ENCODE data around the gene KLHDC3.

The KLHDC3 gene

GRCh38 chr6:43052225-43052841 is 38.3 kb downstream of the KLHDC3 start:
- no peak for DNase-seq (ENCODE audit: low read depth, low spot score)
- peak overlapping the region; percentile 88 for H3K4me3 ChIP-seq (ENCODE audit: low read depth, low read length)
- TF ChIP-seq CTCF (IDR thresholded peaks at IDR 0.05; ENCODE audit: insufficient read depth, low read length, missing control alignments) = no peak
- CTCF ChIA-PET = interaction anchor here (6.9 kb wide), 1 partner anchor 91 kb away, joined by 51 read pairs; no protein-coding TSS in a partner anchor
- POLR2A ChIA-PET = interaction anchor here (0.5 kb wide), 1 partner anchor 31 kb away, joined by 3 read pairs; the partner anchor contains the start of gene RRP36

DNA sequence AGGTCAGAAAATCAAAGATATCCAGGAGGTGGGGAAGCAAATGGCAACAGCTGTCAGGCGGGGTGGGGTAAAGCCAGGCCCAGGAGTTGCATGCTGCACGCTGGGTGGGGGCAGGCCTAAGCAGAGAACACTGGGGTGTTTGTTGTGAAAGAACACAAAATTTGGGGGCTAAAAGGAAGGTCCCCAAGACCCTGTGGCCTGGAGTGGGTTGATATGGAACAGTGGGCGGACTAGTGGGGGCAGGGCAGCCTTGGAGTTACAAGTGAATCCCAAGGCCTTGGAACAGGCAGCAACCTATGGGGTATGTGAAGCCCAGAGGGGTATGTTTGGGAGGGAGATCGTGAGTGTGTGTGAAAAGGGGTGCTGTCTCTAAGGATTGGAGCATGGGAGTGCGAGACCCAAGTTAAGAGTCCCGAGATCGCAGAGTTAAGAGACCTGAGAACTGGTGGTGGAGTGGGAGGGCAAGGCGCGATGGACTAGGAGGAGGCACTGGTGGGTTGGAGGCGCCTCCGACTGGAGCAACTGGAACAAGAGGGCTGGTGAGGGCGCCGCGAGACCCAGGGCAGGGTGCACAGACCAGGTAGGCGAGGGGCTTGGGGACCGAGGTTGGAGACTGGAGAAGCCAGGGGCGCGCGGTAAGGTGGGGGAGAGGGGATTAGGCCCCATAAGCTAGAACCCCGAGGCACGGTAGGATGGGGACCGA is 38.9 kb downstream of the KLHDC3 start:
- no peak for DNase-seq (ENCODE audit: low read depth, low spot score)
- no peak for TF ChIP-seq CTCF (IDR thresholded peaks at IDR 0.05; ENCODE audit: insufficient read depth, low read length, missing control alignments)
- H3K4me3 ChIP-seq (ENCODE audit: low read depth, low read length) = peak overlapping the region; percentile 88
- ChIA-PET POLR2A (interaction anchor here (0.5 to 1.8 kb wide), 9 partner anchors 22 to 124 kb away, joined by 3 to 7 read pairs (median 4); partner anchors contain the start of genes CNPY3, KLHDC3, MEA1 and PPP2R5D), CTCF (interaction anchor here (0.6 to 6.9 kb wide), 4 partner anchors 34 to 90 kb away, joined by 3 to 51 read pairs (median 4); no protein-coding TSS in a partner anchor)

DNA sequence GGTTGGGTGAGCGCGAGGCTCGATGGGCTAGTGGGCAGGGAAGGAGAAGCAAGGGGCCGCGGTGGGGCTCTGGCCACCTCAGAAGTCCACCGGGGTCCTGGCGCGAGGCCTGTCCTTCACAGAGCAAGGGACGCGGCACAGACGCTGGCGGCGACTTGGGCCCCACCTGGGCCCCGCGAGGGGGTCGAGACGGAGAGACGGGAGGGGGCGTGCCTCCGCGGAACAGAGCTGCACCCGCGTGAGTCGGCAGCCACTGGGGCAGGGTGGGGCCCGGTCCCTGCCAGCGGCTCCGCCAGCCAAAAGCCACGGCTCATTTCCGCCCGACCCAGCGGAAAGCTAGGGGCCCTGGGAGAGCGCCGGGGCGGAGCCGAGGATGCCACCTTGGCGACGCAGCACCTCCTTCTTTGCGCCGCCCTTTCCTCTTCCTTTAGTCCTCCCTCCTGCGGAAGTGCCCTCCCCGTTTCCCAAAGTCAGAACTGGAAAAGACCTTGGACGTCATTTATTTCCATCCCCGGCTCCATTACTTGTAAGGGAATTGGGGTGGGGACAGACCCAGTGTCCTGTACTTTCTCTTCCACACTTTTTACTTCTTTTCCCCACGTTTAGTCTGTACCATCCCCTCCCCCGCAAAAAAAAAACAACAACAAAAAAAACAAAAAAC is 39.6 kb downstream of the KLHDC3 start, which contains the start of gene CUL7:
Gene CUL7 (minus strand): TSS at position 307 of the 661 bp plus-strand sequence. CDS start 1,063 bp downstream, outside the sequence.
- peak within 1 kb of the TSS; percentile 88 for H3K4me3 ChIP-seq (ENCODE audit: low read depth, low read length)
- peak; percentile 64 for DNase-seq (ENCODE audit: low read depth, low spot score)
- ChIA-PET POLR2A (interaction anchor here (0.6 to 1.8 kb wide), 16 partner anchors 9 to 165 kb away, joined by 3 to 7 read pairs (median 4); partner anchors contain the start of genes CNPY3, KLHDC3, MEA1 and PPP2R5D), CTCF (interaction anchor here (0.6 to 6.9 kb wide), 9 partner anchors 11 to 118 kb away, joined by 3 to 51 read pairs (median 4); no protein-coding TSS in a partner anchor)
- TF ChIP-seq CTCF (IDR thresholded peaks at IDR 0.05; ENCODE audit: insufficient read depth, low read length, missing control alignments) = no peak

DNA sequence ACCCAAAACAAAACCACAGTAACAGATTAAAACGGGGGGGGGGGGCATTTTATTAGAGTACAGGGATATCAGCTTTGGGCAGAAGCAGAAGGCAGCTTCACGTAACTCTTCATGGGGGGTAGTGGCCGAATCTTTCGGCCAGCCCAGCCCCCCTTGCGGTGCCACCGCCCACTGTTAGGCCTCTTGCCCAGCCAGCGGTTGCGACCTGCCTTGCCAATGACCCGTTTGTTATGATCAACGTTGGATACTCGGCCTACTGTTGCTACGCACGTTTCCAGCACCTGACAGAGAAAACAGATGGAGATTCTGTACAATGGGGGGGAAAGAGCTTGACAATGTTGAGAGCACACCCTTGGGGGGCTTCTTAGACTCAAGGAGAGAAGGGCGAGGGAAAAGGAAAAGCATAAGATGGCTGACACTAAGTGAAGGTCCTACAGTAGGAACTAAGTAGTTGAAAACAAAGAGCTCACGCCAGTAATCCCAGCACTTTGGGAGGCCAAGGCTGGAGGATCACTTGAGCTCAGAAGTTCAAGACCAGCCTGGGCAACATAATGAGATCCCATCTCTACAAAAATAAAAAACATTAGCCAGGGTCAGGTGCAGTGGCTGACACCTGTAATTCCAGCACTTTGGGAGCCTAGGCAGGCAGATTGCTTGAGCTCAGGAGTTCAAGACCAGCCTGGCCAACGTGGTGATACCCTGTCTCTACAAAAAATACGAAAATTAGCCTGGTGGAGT is 40.3 kb downstream of the KLHDC3 start:
- ChIA-PET CTCF (interaction anchor here (0.6 to 6.9 kb wide), 11 partner anchors 10 to 148 kb away, joined by 3 to 51 read pairs (median 4); no protein-coding TSS in a partner anchor), POLR2A (interaction anchor here (0.6 to 1.8 kb wide), 16 partner anchors 9 to 164 kb away, joined by 3 to 7 read pairs (median 4); partner anchors contain the start of genes CNPY3, KLHDC3, MEA1 and PPP2R5D)
- H3K4me3 ChIP-seq (ENCODE audit: low read depth, low read length) = no peak overlapping the region; the same call in none of the 2 replicates
- no peak for DNase-seq (ENCODE audit: low read depth, low spot score)
- no peak for TF ChIP-seq CTCF (IDR thresholded peaks at IDR 0.05; ENCODE audit: insufficient read depth, low read length, missing control alignments)

GRCh38 chr6:43055966-43056365 is 41.9 kb downstream of the KLHDC3 start:
- ChIA-PET CTCF (interaction anchor here (0.8 to 6.9 kb wide), 3 partner anchors 8 to 93 kb away, joined by 3 to 51 read pairs (median 8); no protein-coding TSS in a partner anchor), POLR2A (no interaction called here)
- DNase-seq (ENCODE audit: low read depth, low spot score) = no peak
- TF ChIP-seq CTCF (IDR thresholded peaks at IDR 0.05; ENCODE audit: insufficient read depth, low read length, missing control alignments) = no peak
- no peak overlapping the region for H3K4me3 ChIP-seq (ENCODE audit: low read depth, low read length)
